GM19372 (cell line): Measurements from ENCODE around the gene RBMX2.

Experiments used
- ATAC-seq: cut with Tn5 transposase; IDR thresholded peaks from one replicate; pipeline ENCODE4 v1.9.1; 2021; ENCODE audit warnings: mild to moderate bottlenecking, low read depth, moderate library complexity; ENCODE audit not compliant: unreplicated experiment

The RBMX2 gene

GRCh38 chrX:130444641-130445336, 43.0 kb downstream of the RBMX2 start:
- no peak for ATAC-seq

GRCh38 chrX:130446974-130447373, 45.2 kb downstream of the RBMX2 start:
- ATAC-seq = no peak
